HepG2 (cell line): Measurements from ENCODE around the gene CFL1. TPM values are rescaled to one million over a fixed set of nuclear protein-coding genes. Genes with fewer than 3 reads are reported as not detected.
A peak's percentile ranks its signal among the peaks of the same experiment; 100 is the strongest.

Experiments used
- ELF4 ChIP-seq: sonication (generic); formaldehyde crosslinking; IDR thresholded peaks from 2 replicates; pipeline ENCODE4 v1.5.0; 2020; ENCODE audit warnings: missing genetic modification reagents, mild to moderate bottlenecking, moderate library complexity, borderline replicate concordance
- ESRRA ChIP-seq: sonication (generic); formaldehyde crosslinking; IDR thresholded peaks from 2 replicates; pipeline ENCODE4 v1.5.1; 2020; ENCODE audit warnings: mild to moderate bottlenecking, low read depth, missing genetic modification reagents
- FLYWCH1 ChIP-seq: sonication (generic); formaldehyde crosslinking; IDR thresholded peaks from 2 replicates; pipeline ENCODE4 v1.8.1; 2023; ENCODE audit warnings: mild to moderate bottlenecking, missing genetic modification reagents
- GPBP1L1 ChIP-seq: sonication (generic); formaldehyde crosslinking; IDR thresholded peaks from 2 replicates; pipeline ENCODE4 v1.5.0; 2020; ENCODE audit warnings: mild to moderate bottlenecking, missing genetic modification reagents
- HNRNPLL ChIP-seq: fragments of 200-400 bp; formaldehyde crosslinking; IDR thresholded peaks from 2 replicates; pipeline ENCODE4 v1.6.1; 2017; ENCODE audit warnings: mild to moderate bottlenecking, low read depth, low read length; ENCODE audit not compliant: poor library complexity, severe bottlenecking
- PRDM4 ChIP-seq: sonication (generic); formaldehyde crosslinking; IDR thresholded peaks from 2 replicates; pipeline ENCODE4 v1.9.0; 2021; ENCODE audit warnings: missing genetic modification reagents, borderline replicate concordance
- RARG ChIP-seq: sonication (generic); formaldehyde crosslinking; IDR thresholded peaks from 2 replicates; pipeline ENCODE4 v1.4.0; 2020; ENCODE audit warnings: low read depth, mild to moderate bottlenecking, missing genetic modification reagents
- SOX5 ChIP-seq: IDR thresholded peaks from 2 replicates; pipeline ENCODE4 v1.6.1; 2016; ENCODE audit warnings: borderline replicate concordance
- SUZ12 ChIP-seq: fragments of 150-350 bp; IDR thresholded peaks from 2 replicates; pipeline ENCODE4 v1.6.1; 2014; ENCODE audit warnings: low read depth, low read length
- THAP8 ChIP-seq: sonication (generic); formaldehyde crosslinking; IDR thresholded peaks from 2 replicates; pipeline ENCODE4 v1.5.1; 2020; ENCODE audit warnings: missing genetic modification reagents, mild to moderate bottlenecking, borderline replicate concordance
- TRAFD1 ChIP-seq: sonication (generic); formaldehyde crosslinking; IDR thresholded peaks from 2 replicates; pipeline ENCODE4 v1.5.1; 2020; ENCODE audit warnings: missing genetic modification reagents, mild to moderate bottlenecking, borderline replicate concordance
- TRIM24 ChIP-seq: sonication (generic); formaldehyde crosslinking; IDR thresholded peaks from 2 replicates; pipeline ENCODE4 v1.8.0; 2022; ENCODE audit warnings: mild to moderate bottlenecking, missing genetic modification reagents
- ZNF292 ChIP-seq: sonication (generic); formaldehyde crosslinking; IDR thresholded peaks from 2 replicates; pipeline ENCODE4 v1.8.1; 2022; ENCODE audit warnings: mild to moderate bottlenecking, low read depth, missing genetic modification reagents, borderline replicate concordance
- ZNF496 ChIP-seq: sonication (generic); formaldehyde crosslinking; IDR thresholded peaks from 2 replicates; pipeline ENCODE4 v1.8.1; 2023; ENCODE audit warnings: mild to moderate bottlenecking, moderate library complexity, missing genetic modification reagents; ENCODE audit not compliant: insufficient replicate concordance
- ZNF549 ChIP-seq: sonication (generic); formaldehyde crosslinking; IDR thresholded peaks from 2 replicates; pipeline ENCODE4 v1.5.0; 2020; ENCODE audit warnings: missing genetic modification reagents
- ZNF577 ChIP-seq: sonication (generic); formaldehyde crosslinking; IDR thresholded peaks from 2 replicates; pipeline ENCODE4 v1.4.0; 2020; ENCODE audit warnings: mild to moderate bottlenecking, low read depth, missing genetic modification reagents, borderline replicate concordance
- ZNF614 ChIP-seq: IDR thresholded peaks from 2 replicates; pipeline ENCODE4 v1.6.1; 2018; ENCODE audit warnings: missing biosample characterization, missing genetic modification reagents, inconsistent platforms, borderline replicate concordance
- ZNF770 ChIP-seq: sonication (generic); formaldehyde crosslinking; IDR thresholded peaks from 2 replicates; pipeline ENCODE4 v1.5.0; 2020; ENCODE audit warnings: mild to moderate bottlenecking, missing genetic modification reagents
- ZNF780A ChIP-seq: sonication (generic); formaldehyde crosslinking; IDR thresholded peaks from 2 replicates; pipeline ENCODE4 v1.8.0; 2022; ENCODE audit warnings: mild to moderate bottlenecking, missing genetic modification reagents, moderate library complexity
- ZNF788 ChIP-seq: sonication (generic); formaldehyde crosslinking; IDR thresholded peaks from 2 replicates; pipeline ENCODE4 v1.5.0; 2020; ENCODE audit warnings: mild to moderate bottlenecking, missing genetic modification reagents, borderline replicate concordance
- polyA plus RNA-seq, 8 experiments: library from polyadenylated mRNA; depleted of rRNA in 3 of 8; stranded (reverse) in 7 of 8; unstranded in 1 of 8; fragments of >200 nt; fragmentation: Illumina TruSeq in 4 of 8; extraction: Trizol in 4 of 8; gene quantifications; 2 replicates each; pipeline versions ENCODE4 v1.2.1 to v1.2.3, GENCODE V29; 2011 to 2016; ENCODE audit warnings: low read depth in 4 of 8, missing spikeins in 1 of 8, mixed read lengths in 1 of 8; ENCODE audit not compliant: insufficient read depth in 1 of 8
- total RNA-seq, 5 experiments: library from RNA; depleted of rRNA; stranded (reverse); fragments of >200 nt; fragmentation: Illumina TruSeq; extraction: Trizol; gene quantifications; 2 replicates each; pipeline ENCODE4 v1.2.3, GENCODE V29; 2016; ENCODE audit warnings: low read depth in 1 of 5

CFL1 gene
- total and polyA plus RNA-seq, 2 of the 13 experiments (the other 11 are each of a cell fraction or from before 2014, with no cell fraction given): 379 to 383 TPM

- TF ChIP-seq PRDM4: no peak
- no peak for TF ChIP-seq ELF4 (CRISPR knock-in tag)
- no peak; the same call in 1 of the 2 replicates for TF ChIP-seq SOX5 (CRISPR knock-in tag)
- TF ChIP-seq ZNF549 (CRISPR knock-in tag): no peak
- no peak for TF ChIP-seq ZNF292 (CRISPR knock-in tag)
- no peak for TF ChIP-seq ESRRA (CRISPR knock-in tag)
- TF ChIP-seq GPBP1L1 (CRISPR knock-in tag): no peak
- TF ChIP-seq HNRNPLL: peak; percentile 56
- no peak for TF ChIP-seq FLYWCH1 (CRISPR knock-in tag)
- TF ChIP-seq ZNF614 (CRISPR knock-in tag): no peak
- no peak for TF ChIP-seq ZNF496
- no peak for TF ChIP-seq TRAFD1 (CRISPR knock-in tag)
- no peak for TF ChIP-seq SUZ12
- TF ChIP-seq ZNF770 (CRISPR knock-in tag): no peak
- TF ChIP-seq ZNF788 (CRISPR knock-in tag): peak; percentile 51; the same call in 1 of the 2 replicates
- TF ChIP-seq THAP8 (CRISPR knock-in tag): no peak
- no peak for TF ChIP-seq RARG (CRISPR knock-in tag)
- no peak for TF ChIP-seq ZNF577 (CRISPR knock-in tag)
- TF ChIP-seq ZNF780A (CRISPR knock-in tag): no peak
- TF ChIP-seq TRIM24 (CRISPR knock-in tag): no peak
Measured at GRCh38 chr11:65900125-65900898, 42.3 kb upstream of the CFL1 start, which contains the start of gene FOSL1 (continued).
